Subcutaneous adipose tissue (tissue), 4 donors: Measurements from ENCODE around the gene PMFBP1. TPM values are rescaled to one million over a fixed set of nuclear protein-coding genes. Genes with fewer than 3 reads are reported as not detected.

ENCODE experiments used
- total RNA-seq, 4 donors: library from RNA; depleted of rRNA; stranded (reverse); fragments of >200 nt; gene quantifications; one replicate each; pipeline ENCODE4 v1.1.0, GENCODE V29; 2016
- TF ChIP-seq, protein P1 (sequence below): fragments of 450-650 bp; IDR thresholded peaks from one replicate; pipeline ENCODE4 v1.5.1; 2016; ENCODE audit warnings: low read depth, mild to moderate bottlenecking, control low read depth, antibody characterized with exemption, moderate library complexity

PMFBP1 gene
- total RNA-seq, 4 donors from 2014 or later: 0.57 to 7.2 (median 3.4) TPM

DNA sequence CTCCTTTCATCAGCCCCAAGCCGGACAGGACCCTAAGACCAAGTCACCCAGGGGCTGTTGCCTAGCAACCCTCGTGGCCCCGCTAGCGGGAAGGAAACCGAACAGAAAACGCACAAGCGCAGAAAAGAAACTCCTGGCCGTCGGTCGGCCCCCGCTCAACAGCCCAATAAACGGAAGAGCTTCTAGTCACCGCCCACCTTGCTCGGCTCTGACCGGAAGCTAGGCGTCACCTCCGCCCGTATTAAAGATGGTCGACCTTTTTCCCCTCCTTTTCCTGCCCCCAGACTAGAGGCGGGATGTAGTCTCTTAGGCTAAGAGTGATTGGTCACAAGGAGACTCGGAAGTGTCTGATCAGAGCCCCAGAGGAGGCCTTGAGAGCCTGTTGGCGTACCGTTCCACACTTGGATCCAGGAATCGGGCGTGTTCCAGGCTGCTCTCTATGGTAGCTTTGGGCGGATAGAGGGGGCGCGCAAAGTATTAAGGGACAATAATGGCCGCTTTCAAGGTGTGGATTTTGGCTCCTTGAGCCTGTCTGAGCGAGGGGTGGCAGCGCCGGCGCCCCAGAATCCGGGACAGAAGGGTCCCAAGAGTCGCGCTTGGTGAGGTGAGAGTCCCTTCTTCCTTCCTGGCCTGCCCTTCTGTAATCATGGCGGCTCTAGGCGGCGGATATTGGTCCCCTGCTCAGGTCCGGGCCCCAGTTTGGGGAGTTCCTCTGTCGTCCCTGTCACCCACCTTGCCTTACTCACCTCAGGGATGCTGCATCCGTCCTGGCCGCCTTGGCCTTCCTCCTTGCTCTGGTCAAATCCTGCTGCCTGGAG lies 78.3 kb downstream of the PMFBP1 start, which contains the start of the genes DHX38 and TXNL4B:
DHX38 (plus strand) TSS at position 400 of the 818 bp plus-strand sequence. CDS start 2,311 bp downstream, outside the sequence.
TXNL4B (minus strand) TSS at position 173 of the 818 bp plus-strand sequence. CDS start 2,871 bp downstream, outside the sequence.
- TF ChIP-seq, protein P1, sequence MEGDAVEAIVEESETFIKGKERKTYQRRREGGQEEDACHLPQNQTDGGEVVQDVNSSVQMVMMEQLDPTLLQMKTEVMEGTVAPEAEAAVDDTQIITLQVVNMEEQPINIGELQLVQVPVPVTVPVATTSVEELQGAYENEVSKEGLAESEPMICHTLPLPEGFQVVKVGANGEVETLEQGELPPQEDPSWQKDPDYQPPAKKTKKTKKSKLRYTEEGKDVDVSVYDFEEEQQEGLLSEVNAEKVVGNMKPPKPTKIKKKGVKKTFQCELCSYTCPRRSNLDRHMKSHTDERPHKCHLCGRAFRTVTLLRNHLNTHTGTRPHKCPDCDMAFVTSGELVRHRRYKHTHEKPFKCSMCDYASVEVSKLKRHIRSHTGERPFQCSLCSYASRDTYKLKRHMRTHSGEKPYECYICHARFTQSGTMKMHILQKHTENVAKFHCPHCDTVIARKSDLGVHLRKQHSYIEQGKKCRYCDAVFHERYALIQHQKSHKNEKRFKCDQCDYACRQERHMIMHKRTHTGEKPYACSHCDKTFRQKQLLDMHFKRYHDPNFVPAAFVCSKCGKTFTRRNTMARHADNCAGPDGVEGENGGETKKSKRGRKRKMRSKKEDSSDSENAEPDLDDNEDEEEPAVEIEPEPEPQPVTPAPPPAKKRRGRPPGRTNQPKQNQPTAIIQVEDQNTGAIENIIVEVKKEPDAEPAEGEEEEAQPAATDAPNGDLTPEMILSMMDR: no peak

DNA sequence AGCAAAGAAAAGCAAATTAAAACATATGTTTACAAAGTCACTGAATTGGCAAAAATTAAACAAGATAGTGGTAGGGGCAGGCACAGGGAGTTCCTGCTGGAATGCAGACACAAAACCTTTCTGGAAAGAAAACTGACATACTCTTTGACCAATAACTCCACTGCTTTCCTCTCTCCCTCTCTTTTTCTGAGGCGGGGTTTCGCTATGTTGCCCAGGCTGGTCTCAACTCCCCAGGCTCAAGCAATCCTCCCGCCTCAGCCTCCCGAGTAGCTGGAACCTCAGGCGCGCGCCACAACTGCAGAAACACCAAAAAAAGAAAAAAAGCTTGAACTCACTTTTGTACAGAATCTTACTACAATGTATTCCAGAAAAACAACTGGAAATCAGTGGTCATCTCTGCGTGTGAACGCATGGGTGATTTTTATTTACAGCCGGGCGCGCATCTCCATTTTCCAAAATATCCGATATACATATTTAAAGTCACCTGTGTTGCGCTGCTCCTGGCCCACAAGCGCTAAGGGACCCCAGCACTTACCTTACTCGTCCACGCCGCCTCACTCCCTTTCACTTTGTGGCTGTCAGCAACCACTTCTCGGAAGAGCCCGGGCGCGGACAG lies 79.0 kb downstream of the PMFBP1 start:
- TF ChIP-seq, protein P1: no peak

DNA sequence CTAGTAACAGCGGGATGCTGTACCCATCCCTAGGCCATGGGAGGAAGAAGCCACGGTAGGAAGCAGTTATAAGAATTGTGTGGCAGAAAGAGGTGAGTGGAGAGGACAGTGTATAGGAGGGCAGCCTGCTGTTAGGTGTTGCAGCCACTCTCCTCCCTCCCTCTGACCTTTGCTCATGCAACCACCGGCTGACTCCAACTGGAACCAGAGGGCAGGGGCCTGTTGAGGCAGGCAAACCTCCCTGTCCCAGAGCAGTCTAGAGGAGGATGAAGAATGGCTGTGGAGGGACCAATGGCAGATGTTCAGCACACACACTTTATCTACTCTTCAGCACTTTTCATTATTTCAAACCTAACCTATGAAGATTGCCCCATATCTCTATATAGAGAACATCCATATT lies 80.7 kb downstream of the PMFBP1 start:
- TF ChIP-seq, protein P1: no peak

DNA sequence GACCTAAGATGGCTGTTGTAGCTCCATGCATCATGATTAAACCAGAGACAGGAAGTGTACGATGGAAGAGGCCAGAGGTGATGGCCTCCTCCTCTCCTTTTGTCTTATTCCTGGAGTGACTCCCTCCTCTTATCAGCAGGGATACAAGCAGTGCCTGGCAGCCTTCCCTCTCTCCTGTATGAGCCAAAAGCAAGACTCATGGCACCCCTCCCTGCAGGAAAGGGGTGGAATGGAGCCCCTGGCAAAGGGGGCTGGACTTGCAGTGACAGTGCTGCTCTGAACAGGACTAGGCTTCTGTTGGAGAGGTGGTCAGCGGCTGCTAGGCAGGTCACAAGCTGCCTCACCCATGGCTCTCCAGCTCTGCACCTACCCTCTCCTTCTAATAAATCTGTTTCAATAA lies 87.0 kb downstream of the PMFBP1 start:
- TF ChIP-seq, protein P1: no peak

DNA sequence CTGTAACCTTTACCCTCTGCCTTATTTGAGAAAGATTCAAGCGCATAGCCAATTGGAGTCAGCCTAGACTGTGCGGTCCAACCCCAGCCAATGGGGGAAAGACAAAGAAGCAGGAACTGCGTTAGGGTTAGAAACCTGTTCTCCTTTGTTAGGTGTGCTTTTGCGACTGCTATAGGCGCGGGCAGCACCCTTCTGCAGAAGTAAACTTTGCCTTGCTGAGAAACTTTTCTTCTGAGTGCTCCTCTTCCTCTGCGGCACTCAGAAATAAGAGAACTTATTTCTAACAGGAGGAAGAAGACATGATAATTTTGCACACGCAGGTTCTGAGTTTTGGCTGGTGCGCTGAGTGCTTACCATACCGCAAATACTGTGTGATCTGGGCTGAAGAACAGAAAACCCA lies 87.5 kb downstream of the PMFBP1 start:
- TF ChIP-seq, protein P1: no peak

DNA sequence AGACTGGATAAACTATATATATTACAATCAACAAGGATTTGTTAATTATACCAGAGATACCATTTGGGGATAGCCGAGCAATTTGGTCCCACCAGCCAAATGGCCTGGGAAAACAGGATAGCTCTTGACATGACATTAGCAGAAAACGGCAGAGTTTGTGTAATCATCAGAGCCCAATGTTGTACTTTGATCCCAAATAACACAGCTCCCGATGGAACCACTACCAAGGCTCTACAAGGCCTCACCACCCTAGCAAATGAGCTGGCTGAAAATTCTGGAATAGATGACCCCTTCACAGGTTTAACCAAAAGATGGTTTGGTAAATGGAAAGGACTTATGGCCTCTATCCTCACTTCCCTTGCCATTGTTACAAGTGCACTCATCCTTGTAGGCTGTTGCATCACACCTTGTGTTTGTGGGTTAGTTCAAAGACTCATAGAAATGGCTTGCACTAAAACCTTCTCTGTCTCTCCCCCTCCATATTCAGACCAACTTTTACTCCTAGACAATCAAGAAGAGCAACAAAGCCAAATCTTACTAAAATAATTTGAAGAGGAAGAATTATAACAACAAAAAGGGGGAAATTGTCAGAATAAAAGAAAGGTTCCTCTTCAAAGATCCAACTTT lies 88.1 kb downstream of the PMFBP1 start:
- TF ChIP-seq, protein P1: no peak
